CD4-positive, alpha-beta T cell treated with Interleukin-1 beta for 1 hour (primary cell): Measurements from ENCODE around the gene MAPKBP1.

Experiments
- DNase-seq, 2 donors: peaks; one replicate each; pipeline ENCODE4 v3.0.0-alpha.2; 2020 to 2022

The MAPKBP1 gene

DNA sequence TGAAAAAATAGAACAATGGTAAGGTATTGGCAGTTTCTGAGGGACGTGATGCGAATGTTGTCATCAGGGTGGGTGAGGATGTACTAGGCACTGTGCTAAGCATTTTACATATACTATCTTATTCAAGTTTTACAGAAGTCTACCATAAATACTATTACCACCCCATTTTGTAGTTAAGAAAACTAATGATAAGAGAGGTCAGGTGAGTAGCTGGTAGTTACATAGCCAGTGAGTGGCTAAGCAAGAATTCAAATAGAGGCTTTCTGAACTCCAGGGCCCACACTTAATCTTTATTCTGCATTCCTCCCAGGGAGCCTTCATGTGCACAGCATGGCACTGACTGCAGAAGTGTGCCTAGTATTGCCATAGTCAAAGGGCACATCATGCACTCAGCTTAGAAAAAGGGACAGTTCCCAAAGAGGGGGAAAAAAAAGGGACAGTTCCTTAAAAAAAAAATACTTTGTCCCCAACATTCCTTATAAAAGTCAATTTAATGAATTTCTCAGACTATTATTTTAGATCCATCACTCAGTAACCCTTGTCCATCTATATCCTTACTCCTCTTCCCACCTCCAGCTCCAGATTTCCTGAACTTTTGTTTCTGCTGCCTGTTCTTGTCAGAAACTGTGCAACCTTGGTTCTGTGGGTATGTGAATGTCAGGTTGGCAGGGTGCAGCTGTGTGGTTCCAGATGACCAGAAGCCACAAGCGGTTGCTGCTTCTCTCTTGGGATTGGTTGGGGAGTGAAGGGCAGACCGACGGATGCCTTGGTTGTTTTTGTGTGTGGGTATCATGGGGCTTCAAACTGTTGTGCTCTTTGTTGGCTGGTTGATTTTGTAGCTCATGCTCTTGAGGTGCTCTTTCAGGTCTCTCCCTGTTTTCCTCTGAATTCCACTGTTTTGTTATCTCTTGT lies 8.3 kb downstream of the MAPKBP1 start:
- DNase-seq: peak in 1 of 2 donors; percentile 19

DNA sequence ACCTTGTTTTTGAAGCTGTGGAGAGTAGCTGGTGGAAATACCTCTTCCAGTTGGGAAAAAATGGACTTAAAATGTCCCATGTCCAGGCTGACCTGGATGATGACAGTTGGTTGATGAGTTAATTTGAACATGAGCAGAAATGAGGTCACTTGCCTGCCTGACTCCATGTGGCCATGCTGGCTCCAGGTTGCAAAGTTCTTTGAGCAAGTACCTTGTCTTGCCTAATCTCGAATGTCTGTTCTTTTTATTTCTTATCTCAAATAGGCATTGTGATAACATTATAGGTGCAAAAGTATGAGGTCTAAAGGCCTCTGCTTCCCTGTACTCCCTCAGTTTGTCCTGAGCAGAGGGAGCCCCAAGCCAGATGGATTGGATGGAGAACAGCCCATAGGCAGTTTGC lies 9.0 kb downstream of the MAPKBP1 start:
- DNase-seq: no peak

DNA sequence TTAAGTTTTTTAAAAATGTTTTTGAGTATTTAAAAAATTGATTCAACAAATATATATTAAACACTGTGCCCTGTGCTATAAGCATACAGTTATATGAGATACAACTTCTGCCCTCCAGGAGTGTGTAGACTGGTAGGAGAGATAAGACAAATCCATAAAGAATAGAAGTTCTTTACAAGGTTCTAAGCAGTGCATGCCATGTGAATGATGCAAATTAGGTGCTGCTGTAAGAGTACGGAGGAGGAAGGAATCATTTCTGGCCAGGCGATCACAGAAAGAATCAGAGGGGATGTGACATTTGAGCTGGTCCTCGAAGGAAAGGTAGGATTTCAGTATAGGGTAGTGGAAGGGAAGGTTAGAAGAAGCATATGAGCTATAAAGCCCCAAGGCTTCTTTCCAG lies 14.0 kb downstream of the MAPKBP1 start:
- DNase-seq: no peak

DNA sequence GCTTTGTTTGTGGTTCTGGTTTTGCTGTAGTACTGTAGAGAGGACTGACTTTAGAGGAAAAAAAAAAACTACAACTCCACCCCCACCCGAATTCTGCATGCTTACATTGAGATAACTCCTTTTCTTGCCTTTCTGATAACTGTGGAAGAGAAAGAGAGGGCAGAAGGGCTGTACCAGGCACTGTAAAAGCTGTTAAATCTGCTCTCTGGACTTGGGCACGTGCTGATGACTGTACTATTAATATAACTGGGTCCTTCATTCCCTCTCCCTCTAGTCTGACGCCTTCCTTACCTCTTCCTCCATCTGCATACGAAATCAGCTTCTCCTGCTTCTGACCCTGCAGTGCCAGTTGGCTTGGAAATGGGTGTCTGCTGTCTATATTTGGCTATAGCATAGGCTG lies 15.0 kb downstream of the MAPKBP1 start:
- DNase-seq: no peak

DNA sequence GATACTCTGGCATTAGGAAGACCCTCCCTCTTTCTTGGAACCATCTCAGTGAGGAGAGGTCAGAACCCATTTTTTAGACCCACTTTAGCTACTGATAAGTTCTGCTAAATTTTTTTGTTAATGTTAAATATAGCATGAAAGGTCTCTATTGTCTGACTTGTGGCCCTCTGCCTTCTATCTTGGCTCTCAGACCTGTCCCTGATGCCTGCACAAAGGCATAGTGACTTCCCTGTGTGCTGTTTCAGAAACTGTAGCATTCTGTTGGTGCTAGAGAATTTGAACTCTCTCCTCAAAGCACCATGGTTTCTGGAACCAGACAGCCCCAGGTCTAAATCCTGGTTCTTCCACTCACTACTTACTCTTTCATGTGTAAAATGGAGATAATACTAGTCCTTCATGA lies 15.4 kb downstream of the MAPKBP1 start:
- DNase-seq: no peak

DNA sequence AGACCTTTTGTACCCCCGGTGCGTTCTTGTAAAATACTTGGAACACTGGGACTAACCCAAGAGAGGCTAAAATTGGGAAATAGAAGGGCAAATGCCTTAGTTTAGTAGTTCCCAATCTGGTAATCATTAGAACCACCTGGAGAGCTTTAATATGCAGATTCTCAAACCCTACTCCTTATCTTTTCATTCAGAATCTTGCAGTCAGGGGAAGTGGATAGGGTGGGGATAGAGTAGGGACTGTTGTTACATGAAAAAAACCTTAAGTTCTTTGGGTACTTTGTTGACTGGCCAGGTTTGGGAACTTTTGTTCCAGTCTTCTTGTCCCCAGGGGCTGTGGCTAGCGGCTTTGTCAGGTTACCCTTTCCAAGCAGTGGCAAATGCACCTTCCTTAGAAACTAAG lies 15.9 kb downstream of the MAPKBP1 start:
- DNase-seq: no peak

DNA sequence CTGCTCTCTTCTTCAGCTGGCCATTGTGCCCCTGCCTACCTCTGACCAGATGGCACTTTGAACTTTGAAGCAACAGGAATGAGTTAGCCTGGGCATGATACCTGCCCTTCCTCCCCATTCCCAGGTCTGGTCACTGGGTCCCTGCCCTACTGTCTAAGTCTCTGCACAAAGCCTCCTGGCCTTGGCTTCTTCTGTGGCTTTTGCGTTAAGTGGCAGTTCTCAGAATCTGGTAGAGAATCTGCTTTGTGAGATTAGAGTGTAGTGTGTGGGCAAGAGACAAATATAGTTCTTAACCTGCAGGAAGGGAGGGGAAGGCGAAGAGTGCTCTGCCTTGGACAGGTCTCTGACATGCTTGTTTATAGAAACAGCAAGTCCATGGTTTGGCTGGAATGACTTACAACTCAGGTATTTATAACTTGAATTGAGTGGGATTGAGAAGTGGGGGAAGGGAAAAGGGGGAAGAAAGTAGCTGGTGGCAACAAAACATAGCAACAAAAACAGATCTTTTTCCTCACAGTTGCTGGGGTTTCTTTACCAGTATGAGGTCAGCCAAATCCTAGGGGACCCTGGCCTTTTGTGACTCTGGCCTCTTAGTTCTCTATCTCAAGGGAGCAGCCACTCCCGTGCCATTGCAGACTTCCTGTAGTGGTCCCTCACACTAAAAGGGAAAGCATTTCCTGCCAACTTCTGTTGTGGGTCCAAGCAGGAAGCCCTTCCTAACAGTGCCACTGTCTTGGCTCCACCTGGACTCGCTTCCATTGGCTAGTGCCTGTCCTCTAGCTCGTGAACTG lies 16.7 kb downstream of the MAPKBP1 start:
- DNase-seq: no peak

DNA sequence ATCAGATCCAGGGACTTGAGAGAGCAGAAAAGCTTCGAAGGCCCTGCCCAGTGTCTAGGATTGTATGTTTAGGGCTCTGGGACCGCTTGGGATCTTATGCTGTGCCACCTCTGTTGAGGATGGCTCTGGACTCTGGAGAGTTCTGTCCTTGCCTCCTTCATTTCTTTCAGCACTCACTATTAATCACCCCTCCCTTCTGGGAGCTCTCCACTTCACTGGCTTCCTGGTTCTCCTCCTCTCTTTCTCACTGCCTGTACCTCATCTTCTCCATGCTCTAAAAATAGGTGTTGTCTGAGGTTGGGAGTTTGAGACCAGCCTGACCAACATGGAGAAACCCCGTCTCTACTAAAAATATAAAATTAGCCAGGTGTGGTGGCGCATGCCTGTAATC lies 17.3 kb downstream of the MAPKBP1 start:
- no peak for DNase-seq

DNA sequence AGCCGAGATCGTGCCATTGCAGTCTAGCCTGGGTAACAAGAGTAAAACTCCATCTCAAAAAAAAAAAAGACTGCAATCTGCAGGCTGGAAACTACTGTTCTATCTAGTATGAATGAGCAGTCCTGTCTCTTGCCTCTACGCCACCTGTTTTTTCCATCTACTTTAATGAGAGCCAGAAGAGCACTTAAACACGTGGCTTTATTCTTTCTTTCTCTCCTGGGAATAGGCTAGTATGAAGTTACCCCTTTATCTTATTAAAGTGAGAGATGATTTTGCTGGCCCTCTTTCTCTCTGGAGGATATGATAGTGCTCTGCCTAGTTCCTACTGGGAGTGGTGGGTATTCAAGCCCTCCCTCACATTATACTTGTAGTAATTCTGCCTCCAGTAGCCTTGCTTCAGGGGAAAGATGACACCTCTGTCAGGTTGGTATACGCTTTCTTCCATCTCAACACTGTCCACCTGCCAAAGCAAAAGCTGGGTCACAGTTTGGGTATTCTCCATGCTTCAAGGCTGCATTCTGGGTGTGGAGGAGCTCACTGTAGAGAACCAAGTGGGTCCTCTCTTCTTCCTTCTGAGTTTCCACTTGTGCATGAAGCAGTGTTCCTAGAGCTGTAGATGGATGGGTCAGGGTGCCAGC lies 17.8 kb downstream of the MAPKBP1 start:
- DNase-seq: no peak

DNA sequence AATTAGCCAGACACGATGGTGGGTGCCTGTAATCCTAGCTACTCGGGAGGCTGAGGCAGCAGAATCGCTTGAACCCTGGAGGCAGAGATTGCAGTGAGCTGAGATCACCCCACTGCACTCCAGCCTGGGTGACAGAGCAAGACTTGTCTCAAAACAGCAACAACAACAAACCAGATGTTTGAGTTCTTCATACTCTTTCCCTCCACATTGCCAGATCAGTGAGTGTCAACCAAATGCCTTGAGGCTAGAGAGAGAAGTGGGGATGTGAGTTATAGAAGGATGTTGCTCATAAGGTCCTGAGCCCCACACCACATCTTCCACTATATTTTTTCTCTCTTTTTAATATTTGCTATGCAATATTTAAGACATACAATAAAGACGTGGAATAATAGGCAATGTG lies 19.8 kb downstream of the MAPKBP1 start:
- no peak for DNase-seq

DNA sequence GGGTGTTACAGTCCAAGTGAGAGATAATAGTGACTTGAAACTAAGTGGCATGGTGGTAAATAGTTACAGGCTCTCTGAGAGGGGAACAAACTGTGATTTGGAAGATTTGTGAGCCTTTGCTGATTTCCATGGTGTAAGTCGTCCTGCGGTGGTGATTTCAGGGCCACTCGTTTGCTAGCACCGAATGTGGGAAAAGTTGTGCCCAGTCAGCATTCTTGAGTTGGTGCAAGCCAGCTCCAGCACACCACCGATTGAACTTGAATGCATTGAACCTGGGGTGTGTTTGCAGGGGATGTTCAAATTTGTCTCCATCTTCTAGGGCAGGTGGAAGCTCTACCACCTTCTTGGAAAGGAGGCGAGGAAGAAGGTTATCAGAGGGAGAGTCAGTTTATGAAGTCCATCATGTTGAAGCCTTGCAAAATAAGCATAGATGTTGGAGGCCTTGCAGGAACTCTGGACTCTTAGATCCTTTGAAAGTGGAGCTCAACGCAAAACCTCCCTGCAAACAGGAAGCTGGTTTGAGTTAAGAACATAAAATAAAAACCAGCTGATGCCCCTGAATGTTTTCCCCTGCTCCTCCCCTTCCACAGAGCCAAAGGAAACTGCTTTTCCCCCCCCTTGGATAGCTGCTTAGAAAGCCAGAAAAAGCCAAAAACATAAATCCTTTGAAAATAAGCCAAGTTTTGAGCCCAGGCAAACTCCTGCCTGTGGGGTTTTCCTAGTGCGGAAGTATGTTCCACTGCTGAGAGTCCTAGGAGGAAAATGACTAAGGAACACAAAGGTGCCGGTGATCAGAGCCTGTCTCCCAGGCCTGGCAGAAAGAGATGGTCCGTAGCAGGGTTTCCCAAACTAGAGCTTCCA lies 21.9 kb downstream of the MAPKBP1 start:
- DNase-seq: no peak

DNA sequence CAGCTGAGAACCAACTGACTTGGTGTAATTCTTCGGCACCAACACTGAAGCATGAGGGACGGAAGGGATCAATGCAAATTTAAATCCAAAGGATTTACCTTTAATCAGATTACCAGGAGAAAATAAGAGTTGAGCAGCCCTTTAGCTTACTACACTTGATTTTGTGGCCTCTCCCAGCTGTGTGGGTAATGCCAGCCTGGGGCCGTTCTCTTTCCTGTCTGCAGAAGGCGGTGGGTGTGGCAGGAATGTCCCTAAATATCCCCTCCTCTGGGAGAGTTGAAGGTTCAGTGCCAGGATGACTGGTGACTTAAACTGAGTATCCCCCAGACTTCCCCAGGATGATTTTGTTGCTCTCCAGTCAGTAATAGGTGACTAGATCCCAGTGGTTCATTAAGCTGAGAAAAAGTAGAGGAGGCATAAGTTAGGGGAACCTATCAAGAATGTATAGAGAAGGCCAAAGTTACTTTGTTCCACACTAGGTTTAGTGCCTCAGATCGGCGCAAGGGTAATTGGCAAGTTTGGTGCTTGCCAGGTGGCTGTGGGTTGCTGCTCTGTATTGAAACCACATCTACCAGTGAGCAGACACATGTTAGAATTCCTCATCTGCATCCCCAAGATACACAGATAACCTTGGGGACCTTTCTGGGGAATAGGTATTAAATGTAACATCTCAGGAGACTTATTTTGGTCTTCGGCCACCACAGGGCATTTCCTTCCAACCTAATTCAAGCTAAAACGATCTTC lies 23.1 kb downstream of the MAPKBP1 start:
- no peak for DNase-seq

DNA sequence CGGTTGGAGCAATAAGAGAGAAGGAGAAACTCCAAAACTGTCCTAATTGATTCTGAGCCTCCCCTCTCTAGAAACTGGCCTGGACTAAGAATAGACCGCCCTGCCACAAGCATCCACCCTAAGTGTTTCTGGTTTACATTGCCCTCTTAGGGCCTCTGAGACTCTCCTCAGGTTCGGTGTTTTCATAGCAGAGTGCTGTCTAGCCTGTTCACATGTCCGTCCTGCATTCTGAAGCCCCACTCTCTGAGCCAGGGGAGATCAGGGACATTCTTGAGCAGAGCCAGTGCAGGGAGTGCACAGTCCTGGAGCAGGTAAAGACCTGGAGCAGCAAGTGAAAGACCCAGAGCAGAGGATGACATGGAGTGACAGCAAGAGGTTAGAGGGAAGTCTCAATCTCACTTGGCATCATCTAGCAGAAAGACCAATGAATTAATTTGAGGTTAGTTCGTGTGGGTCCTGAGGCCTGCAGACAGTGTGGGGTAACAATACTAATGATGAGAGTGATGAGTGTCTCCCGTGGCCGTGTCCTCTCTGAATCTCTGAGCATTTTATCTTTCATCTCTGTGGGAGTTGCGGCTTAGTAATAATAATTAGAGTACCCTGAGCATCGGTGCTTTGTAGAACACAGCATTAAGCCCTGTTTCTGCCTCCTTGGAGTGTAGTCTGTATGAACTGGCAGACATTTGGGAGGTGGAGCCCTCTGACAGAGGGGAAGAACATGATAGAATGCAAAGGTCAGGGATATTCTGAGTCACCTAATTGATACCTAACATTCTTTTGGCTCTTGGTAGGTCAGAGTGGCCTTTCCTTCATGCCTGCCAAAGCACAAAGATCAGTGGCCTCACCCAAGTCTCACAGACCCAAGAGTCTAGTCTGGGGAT lies 24.6 kb downstream of the MAPKBP1 start:
- DNase-seq: no peak

DNA sequence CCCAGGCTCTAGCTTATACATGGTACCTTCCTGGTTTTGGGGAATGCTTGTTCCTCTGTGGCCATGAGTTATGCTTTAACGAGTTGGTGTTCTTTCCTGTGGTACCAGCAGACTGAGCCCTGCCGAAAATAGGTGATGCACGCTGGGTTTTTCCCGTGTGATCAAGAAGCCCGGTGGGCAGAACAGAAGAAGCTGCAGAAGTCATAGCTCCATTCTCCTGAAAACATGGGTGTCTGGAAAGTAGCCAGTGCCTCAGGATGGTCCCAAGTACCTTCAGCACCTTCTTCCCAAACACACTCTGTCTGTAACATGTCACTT lies 25.2 kb downstream of the MAPKBP1 start:
- no peak for DNase-seq

DNA sequence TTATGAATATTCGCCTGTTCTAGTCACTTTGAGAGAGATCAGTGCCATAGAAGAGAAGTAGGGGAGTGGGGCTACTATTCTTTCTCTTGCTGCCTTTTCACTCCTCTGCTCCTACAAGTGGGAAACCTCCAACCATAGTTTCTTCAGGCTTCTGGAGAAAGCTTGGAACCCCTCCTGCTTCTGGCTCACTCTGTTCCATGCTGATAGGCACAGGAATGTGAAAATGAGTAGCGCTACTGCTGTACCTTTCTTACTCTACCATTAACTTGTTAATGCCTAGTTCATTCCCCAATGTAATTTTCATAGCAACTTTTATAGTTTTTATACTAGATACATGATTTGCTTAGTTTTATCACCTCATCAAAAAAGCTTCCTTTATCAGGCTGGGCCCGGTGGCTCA lies 26.9 kb downstream of the MAPKBP1 start:
- DNase-seq: no peak

DNA sequence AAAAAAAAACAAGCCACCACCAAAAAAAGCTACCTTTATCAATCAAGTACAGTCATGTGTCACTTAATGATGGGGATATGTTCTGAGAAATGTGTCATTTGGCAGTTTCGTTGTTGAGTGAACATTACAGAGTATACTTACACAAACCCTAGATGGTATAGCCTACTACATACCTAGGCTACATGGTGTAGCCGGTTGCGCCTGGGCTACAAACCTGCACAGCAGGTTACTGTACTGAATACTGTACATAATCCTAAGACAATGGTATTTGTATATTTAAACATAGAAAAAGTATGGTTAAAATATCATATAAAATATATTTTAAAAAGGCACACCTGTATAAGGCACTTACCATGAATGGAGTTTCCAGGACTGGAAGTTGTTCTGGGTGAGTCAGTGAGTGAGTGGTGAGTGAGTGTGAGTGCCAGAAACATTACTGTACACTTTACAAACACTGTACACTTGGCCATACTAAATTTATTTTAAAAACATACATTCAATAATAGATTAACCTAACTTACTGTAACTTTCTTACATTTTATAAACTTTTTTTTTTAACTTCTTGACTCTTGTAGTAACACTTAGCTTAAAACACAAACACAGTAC lies 27.7 kb downstream of the MAPKBP1 start:
- no peak for DNase-seq

DNA sequence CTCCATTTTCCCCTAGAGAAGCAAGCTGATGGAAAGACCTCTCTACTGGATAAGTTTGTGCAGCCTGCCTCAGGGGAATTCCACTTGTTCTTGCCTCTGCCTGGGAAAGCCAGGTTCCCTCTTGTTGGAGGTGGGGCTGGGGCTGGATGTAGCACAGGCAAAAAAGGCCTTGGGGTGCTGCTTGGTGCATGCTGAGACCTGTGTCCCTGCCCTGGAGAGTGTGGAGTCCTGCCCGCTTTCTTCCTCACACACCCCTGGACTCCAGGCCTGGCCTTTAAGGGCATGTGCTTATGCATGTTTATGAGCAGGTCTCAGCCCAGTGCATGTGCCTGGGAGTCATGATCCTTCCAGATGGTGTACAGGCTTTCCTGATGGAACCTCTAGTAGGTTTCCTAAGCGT lies 30.1 kb downstream of the MAPKBP1 start:
- no peak for DNase-seq

DNA sequence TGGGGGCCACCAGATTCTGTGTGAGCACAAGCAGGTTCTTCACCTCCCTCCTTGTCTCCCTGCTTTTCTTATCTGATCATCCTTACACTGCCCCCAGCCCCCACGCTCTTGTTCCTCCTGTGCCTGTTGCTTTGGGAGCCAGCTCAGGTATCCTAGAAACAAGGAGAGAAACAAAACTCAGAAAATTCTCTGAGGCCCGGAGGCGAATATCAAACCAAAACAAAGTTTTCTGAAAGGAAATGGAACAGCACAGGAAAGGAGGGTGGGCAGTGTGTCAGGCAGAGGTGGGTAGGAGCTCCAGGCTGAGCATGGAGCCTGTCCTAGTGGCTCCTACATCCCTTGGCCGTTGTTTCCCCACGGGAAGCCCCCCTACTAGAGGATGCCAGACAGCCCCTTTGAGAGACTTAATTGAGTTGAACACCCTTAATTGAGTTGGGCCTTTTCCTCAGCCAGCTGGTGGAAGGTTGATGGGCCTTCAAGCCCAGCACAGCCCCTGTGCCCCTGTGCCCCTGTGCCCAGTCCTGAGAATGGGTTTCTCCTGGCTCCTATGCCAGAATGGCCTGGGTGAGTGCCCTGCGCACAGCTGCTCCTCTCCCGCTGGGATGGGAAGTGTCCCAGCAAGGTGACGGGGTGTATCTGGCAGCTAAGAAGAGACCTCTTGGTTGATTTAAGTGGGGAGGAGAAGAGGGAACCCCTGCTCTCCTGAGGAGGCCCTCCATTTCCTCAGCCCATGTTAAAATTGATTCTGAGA lies 30.8 kb downstream of the MAPKBP1 start:
- DNase-seq: no peak

DNA sequence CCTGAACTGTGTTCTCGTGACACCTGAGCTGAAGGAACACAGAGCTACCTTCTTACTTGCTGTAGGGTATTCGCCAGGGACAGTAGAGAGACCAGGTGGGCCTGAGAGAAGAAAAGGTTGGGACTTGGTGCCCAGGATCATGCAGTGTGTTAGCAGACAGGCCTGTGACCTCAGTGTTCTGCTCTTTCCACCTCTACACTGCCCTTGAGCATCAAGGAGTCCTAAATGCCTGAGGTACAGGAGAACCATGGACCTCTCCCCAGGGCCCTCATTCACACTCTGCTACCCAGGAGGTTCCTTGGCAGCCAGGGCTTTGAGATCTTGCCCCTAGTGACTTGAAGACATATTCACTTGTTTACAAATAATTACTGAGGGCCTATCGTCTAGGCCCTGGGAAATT lies 31.4 kb downstream of the MAPKBP1 start:
- DNase-seq: no peak
